LoVo (cell line): ENCODE data around the gene FER.

Experiments
- DNase-seq: peaks from one replicate; pipeline ENCODE4 v3.0.0-alpha.2; 2016; ENCODE audit warnings: low spot score

Gene FER

DNA sequence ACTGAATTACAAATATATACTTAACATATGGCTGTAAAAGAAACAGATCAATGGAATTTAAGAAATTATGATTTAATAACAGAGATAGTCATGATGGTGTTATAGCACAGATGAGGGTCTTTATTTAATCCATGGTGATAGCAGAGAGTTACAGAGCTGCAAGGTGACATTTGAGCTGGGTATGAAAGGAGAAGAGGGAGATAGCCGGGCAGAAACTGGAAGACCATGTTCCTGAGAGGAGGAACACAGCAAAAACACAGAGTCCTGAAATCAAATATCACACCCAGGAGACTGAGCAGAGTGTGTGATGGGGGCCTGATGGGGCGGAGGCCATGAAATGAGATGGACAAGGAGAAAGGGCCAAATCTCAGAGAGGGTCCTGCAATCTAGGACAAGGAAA lies 498.7 kb downstream of the FER start:
- no peak for DNase-seq
